GM23248 (cell line): ENCODE data around the gene EFR3B.

Experiments used
- EZH2 ChIP-seq: fragments of 200-600 bp; sonication (generic); IDR thresholded peaks from 2 replicates; pipeline ENCODE4 v1.6.1; 2018; ENCODE audit warnings: antibody characterized with exemption, mild to moderate bottlenecking; ENCODE audit not compliant: insufficient read depth, poor library complexity, severe bottlenecking
- EZH2phosphoT487 ChIP-seq: fragments of 200-600 bp; sonication (generic); IDR thresholded peaks from 2 replicates; pipeline ENCODE4 v1.6.1; 2018; ENCODE audit warnings: antibody characterized with exemption, moderate library complexity, mild to moderate bottlenecking, low read depth; ENCODE audit not compliant: insufficient read depth

DNA sequence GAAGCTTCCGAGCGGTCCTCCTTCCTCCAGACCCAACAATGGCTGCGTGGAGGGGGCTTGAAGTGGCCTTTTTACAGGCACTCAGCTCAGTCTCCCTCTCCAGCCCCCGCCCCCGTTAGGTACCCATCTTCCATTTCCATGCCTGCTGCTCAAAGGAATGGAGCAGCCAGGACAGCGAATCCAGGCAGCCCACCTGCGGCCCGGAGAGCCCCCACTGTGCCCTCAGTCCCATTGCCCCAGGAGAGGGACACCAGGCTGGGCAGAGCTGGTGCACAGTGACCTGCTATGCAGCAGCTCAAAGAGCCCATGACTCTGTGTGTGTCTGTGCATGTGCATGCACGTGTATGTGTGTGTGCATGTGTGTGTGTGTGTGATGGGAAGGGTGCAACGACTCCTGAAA lies 137.1 kb downstream of the EFR3B start:
- TF ChIP-seq EZH2: no peak
- no peak for TF ChIP-seq EZH2phosphoT487
